PFSK-1 (cell line): ENCODE measurements around the gene LINGO1.

Source experiments
- FOXP2 ChIP-seq: optimal IDR thresholded peaks from 2 replicates; pipeline ENCODE3; 2011; ENCODE audit warnings: borderline replicate concordance, control low read depth, inconsistent platforms; ENCODE audit not compliant: insufficient read depth; ENCODE audit errors: extremely low read length, extremely low read depth
- POLR2AphosphoS5 ChIP-seq: IDR thresholded peaks from 2 replicates; pipeline ENCODE4 v1.6.1; 2012; ENCODE audit warnings: low read depth, mild to moderate bottlenecking, control low read depth, low read length, moderate library complexity
- SIN3A ChIP-seq: IDR thresholded peaks from 2 replicates; pipeline ENCODE4 v1.6.1; 2012; ENCODE audit warnings: mild to moderate bottlenecking, low read length, moderate library complexity, borderline replicate concordance; ENCODE audit not compliant: insufficient read depth
- TAF1 ChIP-seq: IDR thresholded peaks from 2 replicates; pipeline ENCODE4 v1.6.1; 2012; ENCODE audit warnings: low read length, control low read depth, borderline replicate concordance; ENCODE audit not compliant: insufficient read depth
- TF ChIP-seq, protein P1 (sequence below), 2 experiments: IDR thresholded peaks; 2 replicates each; pipeline versions ENCODE4 v1.6.1 to v1.8.0; 2011 to 2012; ENCODE audit warnings: low read depth in 2 of 2, low read length in 2 of 2, control low read depth in 1 of 2, inconsistent platforms in 1 of 2, mild to moderate bottlenecking in 1 of 2, moderate library complexity in 1 of 2; ENCODE audit not compliant: insufficient read depth in 1 of 2

LINGO1 gene

GRCh38 chr15:77617476-77618230 is 15.1 kb downstream of the LINGO1 start:
- TF ChIP-seq POLR2AphosphoS5: no peak
- TF ChIP-seq, protein P1, sequence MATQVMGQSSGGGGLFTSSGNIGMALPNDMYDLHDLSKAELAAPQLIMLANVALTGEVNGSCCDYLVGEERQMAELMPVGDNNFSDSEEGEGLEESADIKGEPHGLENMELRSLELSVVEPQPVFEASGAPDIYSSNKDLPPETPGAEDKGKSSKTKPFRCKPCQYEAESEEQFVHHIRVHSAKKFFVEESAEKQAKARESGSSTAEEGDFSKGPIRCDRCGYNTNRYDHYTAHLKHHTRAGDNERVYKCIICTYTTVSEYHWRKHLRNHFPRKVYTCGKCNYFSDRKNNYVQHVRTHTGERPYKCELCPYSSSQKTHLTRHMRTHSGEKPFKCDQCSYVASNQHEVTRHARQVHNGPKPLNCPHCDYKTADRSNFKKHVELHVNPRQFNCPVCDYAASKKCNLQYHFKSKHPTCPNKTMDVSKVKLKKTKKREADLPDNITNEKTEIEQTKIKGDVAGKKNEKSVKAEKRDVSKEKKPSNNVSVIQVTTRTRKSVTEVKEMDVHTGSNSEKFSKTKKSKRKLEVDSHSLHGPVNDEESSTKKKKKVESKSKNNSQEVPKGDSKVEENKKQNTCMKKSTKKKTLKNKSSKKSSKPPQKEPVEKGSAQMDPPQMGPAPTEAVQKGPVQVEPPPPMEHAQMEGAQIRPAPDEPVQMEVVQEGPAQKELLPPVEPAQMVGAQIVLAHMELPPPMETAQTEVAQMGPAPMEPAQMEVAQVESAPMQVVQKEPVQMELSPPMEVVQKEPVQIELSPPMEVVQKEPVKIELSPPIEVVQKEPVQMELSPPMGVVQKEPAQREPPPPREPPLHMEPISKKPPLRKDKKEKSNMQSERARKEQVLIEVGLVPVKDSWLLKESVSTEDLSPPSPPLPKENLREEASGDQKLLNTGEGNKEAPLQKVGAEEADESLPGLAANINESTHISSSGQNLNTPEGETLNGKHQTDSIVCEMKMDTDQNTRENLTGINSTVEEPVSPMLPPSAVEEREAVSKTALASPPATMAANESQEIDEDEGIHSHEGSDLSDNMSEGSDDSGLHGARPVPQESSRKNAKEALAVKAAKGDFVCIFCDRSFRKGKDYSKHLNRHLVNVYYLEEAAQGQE (IDR thresholded peaks at IDR 0.05; ENCODE audit: insufficient read depth in 1 of 2, low read depth in 2 of 2, low read length in 2 of 2): no peak
- no peak for TF ChIP-seq TAF1
- TF ChIP-seq SIN3A: no peak
- no peak for TF ChIP-seq FOXP2

DNA sequence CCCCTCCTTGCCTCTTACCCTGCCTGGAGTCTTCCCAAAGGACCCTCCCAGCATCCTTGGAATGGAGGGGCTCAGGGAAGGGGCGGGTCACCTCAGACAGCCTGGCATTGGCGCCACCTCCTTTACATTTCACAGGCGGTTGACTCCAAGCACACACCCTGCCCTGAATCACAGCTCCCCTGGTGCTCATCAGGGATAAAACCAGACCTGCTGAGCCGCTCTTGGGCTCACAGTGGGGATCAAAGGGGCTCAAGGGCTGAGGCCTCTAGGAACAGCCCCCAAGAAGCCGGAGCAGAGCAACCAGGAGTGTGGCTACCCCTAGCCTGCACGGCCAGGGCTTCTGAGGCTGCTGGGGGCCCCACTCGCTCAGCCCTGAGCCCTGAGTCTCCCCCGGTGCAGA is 16.6 kb downstream of the LINGO1 start:
- TF ChIP-seq TAF1 (no peak), FOXP2 (no peak), SIN3A (no peak), POLR2AphosphoS5 (no peak)
- TF ChIP-seq, protein P1 (IDR thresholded peaks at IDR 0.05; ENCODE audit: insufficient read depth in 1 of 2, low read depth in 2 of 2, low read length in 2 of 2): no peak

DNA sequence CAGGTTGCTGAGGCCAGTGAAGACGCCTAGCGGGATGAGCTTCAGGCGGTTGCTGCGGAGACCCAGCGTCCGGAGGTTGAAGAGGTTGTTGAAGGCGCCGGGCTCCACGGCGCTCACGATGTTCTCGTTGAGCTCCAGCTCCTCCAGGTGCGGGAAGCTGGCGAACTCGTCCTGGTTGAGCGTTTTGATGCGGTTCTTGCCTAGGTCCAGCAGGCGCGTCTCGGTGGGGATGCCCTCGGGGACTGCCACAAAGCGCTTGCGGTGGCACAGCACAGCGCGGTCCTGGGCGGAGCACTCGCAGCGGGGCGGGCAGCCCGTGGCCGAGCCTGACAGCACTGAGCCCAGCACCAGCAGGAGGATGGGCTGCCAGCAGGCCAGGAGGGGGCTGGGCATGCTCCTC is 17.2 kb downstream of the LINGO1 start:
- no peak for TF ChIP-seq POLR2AphosphoS5
- TF ChIP-seq FOXP2: no peak
- TF ChIP-seq, protein P1 (IDR thresholded peaks at IDR 0.05; ENCODE audit: insufficient read depth in 1 of 2, low read depth in 2 of 2, low read length in 2 of 2): no peak
- no peak for TF ChIP-seq TAF1
- TF ChIP-seq SIN3A: no peak

- TF ChIP-seq POLR2AphosphoS5: no peak
- TF ChIP-seq SIN3A: no peak
- TF ChIP-seq TAF1: no peak
- TF ChIP-seq, protein P1 (IDR thresholded peaks at IDR 0.05; ENCODE audit: insufficient read depth in 1 of 2, low read depth in 2 of 2, low read length in 2 of 2): no peak
- TF ChIP-seq FOXP2: no peak
Measured at GRCh38 chr15:77614251-77614806, 18.4 kb downstream of the LINGO1 start.
